Mesenchymal stem cell (in vitro differentiated cells and primary cell): ENCODE data around the gene LEMD3.

ENCODE experiments used
- DNase-seq: peaks from one replicate; pipeline ENCODE4 v3.0.0-alpha.2; 2013
- H2AFZ ChIP-seq: one replicate; pipeline ENCODE4 v1.6.1; 2013; ENCODE audit warnings: low read depth, mild to moderate bottlenecking, control low read depth, inconsistent platforms, low read length, moderate library complexity
- H2AK5ac ChIP-seq: 2 replicates; pipeline ENCODE4 v1.6.1; 2013; ENCODE audit warnings: low read length, moderate library complexity, mild to moderate bottlenecking, inconsistent platforms; ENCODE audit not compliant: severe bottlenecking
- H2BK120ac ChIP-seq: one replicate; pipeline ENCODE4 v1.6.1; 2013; ENCODE audit warnings: low read depth, mild to moderate bottlenecking, inconsistent platforms, low read length, moderate library complexity
- H2BK12ac ChIP-seq, 2 experiments: one replicate each; pipeline ENCODE4 v1.6.1; 2013; ENCODE audit warnings: inconsistent platforms in 2 of 2, low read length in 2 of 2, mild to moderate bottlenecking in 2 of 2, moderate library complexity in 2 of 2, control low read depth in 1 of 2
- H2BK15ac ChIP-seq: one replicate; pipeline ENCODE4 v1.6.1; 2013; ENCODE audit warnings: mild to moderate bottlenecking, low read depth, inconsistent platforms; ENCODE audit not compliant: poor library complexity, severe bottlenecking
- H2BK5ac ChIP-seq: 2 replicates; pipeline ENCODE4 v1.6.1; 2013; ENCODE audit warnings: low read depth, mild to moderate bottlenecking, low read length, control low read depth, inconsistent platforms; ENCODE audit not compliant: poor library complexity, severe bottlenecking
- H3K14ac ChIP-seq, 2 experiments: one replicate each; pipeline ENCODE4 v1.6.1; 2013; ENCODE audit warnings: inconsistent platforms in 2 of 2, low read length in 2 of 2, control low read depth in 1 of 2, mild to moderate bottlenecking in 1 of 2, moderate library complexity in 1 of 2
- H3K18ac ChIP-seq, 2 experiments: one replicate each; pipeline ENCODE4 v1.6.1; 2013; ENCODE audit warnings: inconsistent platforms in 2 of 2, low read length in 2 of 2, control low read depth in 1 of 2, low read depth in 1 of 2, mild to moderate bottlenecking in 1 of 2
- H3K23ac ChIP-seq, 2 experiments: one replicate each; pipeline ENCODE4 v1.6.1; 2013; ENCODE audit warnings: inconsistent platforms in 2 of 2, low read length in 2 of 2, mild to moderate bottlenecking in 2 of 2, moderate library complexity in 2 of 2, control low read depth in 1 of 2
- H3K27ac ChIP-seq: 2 replicates; pipeline ENCODE4 v1.5.1; 2013; ENCODE audit warnings: mild to moderate bottlenecking, moderate library complexity, low read length, control low read depth, inconsistent platforms; ENCODE audit not compliant: poor library complexity, severe bottlenecking
- H3K27me3 ChIP-seq, 2 experiments: 2 replicates each; pipeline versions ENCODE4 v1.6.1 to v1.7.0; 2013; ENCODE audit warnings: low read length in 2 of 2, mild to moderate bottlenecking in 2 of 2, moderate library complexity in 2 of 2, control low read depth in 1 of 2, inconsistent platforms in 1 of 2; ENCODE audit not compliant: control insufficient read depth in 1 of 2, insufficient read depth in 1 of 2
- H3K36me3 ChIP-seq, 2 experiments: 2 replicates each; pipeline versions ENCODE4 v1.6.1 to v1.7.0; 2013; ENCODE audit warnings: low read length in 2 of 2, control low read depth in 1 of 2, inconsistent platforms in 1 of 2, low read depth in 1 of 2, mild to moderate bottlenecking in 1 of 2; ENCODE audit not compliant: insufficient read depth in 2 of 2, control insufficient read depth in 1 of 2
- H3K4ac ChIP-seq, 2 experiments: one replicate each; pipeline ENCODE4 v1.6.1; 2013; ENCODE audit warnings: inconsistent platforms in 2 of 2, low read length in 2 of 2, mild to moderate bottlenecking in 2 of 2, moderate library complexity in 2 of 2, control low read depth in 1 of 2, low read depth in 1 of 2
- H3K4me1 ChIP-seq: 2 replicates; pipeline ENCODE4 v1.6.1; 2013; ENCODE audit warnings: low read depth, low read length, control low read depth; ENCODE audit not compliant: control insufficient read depth, insufficient read depth
- H3K4me2 ChIP-seq: 2 replicates; pipeline ENCODE4 v1.6.1; 2013; ENCODE audit warnings: low read length, mild to moderate bottlenecking, inconsistent platforms; ENCODE audit not compliant: poor library complexity, severe bottlenecking
- H3K4me3 ChIP-seq, 2 experiments: 2 replicates each; pipeline versions ENCODE4 v1.5.1 to v1.7.0; 2013; ENCODE audit warnings: low read length in 2 of 2, mild to moderate bottlenecking in 2 of 2, control low read depth in 1 of 2, low read depth in 1 of 2; ENCODE audit not compliant: insufficient read depth in 1 of 2
- H3K79me1 ChIP-seq: replicated peaks from 2 replicates; pipeline ENCODE4 v1.6.1; 2013; ENCODE audit warnings: mild to moderate bottlenecking, control low read depth, low read length, inconsistent platforms; ENCODE audit not compliant: poor library complexity, severe bottlenecking
- H3K9ac ChIP-seq: 2 replicates; pipeline ENCODE4 v1.7.0; 2013; ENCODE audit warnings: mild to moderate bottlenecking, low read length, moderate library complexity
- H3K9me3 ChIP-seq: 2 replicates; pipeline ENCODE4 v1.7.0; 2013; ENCODE audit warnings: mild to moderate bottlenecking, low read length; ENCODE audit not compliant: control insufficient read depth
- H4K8ac ChIP-seq: one replicate; pipeline ENCODE4 v1.6.1; 2013; ENCODE audit warnings: inconsistent platforms, mild to moderate bottlenecking, low read length, moderate library complexity
- H4K91ac ChIP-seq: one replicate; pipeline ENCODE4 v1.6.1; 2013; ENCODE audit warnings: mild to moderate bottlenecking, low read length, inconsistent platforms
- WGBS: methylation state at CpG from one replicate; pipeline ENCODE4 v1.1.7; 2013; ENCODE audit warnings: mixed read lengths; 5-methylcytosine and 5-hydroxymethylcytosine counted together

Gene LEMD3

DNA sequence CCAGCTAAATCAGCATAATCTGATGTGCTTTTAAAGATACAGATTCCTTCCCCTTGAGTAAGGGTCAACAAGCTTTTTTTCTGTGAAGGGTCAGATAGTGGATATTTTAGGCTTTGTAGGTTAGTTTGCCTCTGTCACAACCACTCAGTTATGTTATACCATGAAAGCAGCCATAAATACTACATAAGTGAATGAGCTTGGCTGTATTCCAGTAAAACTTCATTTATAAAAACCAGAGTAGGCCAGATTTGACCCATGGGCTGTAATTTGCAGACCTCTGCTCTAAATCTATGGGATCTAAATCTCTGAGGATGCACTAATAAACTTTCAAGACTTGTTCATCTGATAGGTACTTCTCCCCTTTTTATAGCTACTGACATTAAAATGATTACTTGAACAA is 47.7 kb downstream of the LEMD3 start:
- Histone ChIP-seq H2BK120ac (no peak overlapping the region), H3K14ac (no peak overlapping the region), H3K36me3 (peaks cover 5 to 37% of the 10 kb centered on the region in 2 experiments), H3K79me1 (peaks cover 9% of the 10 kb centered on the region), H3K23ac (no peak overlapping the region), H3K18ac (no peak overlapping the region), H3K9me3 (peaks cover 21% of the 10 kb centered on the region), H3K27me3 (no peaks in the 10 kb centered on the region), H2BK5ac (no peak overlapping the region), H3K4ac (no peak overlapping the region), H2BK15ac (no peak overlapping the region), H3K4me1 (no peaks in the 10 kb centered on the region), H3K4me3 (no peak overlapping the region), H3K27ac (no peak overlapping the region), H2AFZ (no peak overlapping the region), H2BK12ac (no peak overlapping the region), H4K91ac (no peak overlapping the region), H2AK5ac (no peak overlapping the region), H3K9ac (no peak overlapping the region), H3K4me2 (no peak overlapping the region), H4K8ac (no peak overlapping the region)
- peak; percentile 29 for DNase-seq

DNA sequence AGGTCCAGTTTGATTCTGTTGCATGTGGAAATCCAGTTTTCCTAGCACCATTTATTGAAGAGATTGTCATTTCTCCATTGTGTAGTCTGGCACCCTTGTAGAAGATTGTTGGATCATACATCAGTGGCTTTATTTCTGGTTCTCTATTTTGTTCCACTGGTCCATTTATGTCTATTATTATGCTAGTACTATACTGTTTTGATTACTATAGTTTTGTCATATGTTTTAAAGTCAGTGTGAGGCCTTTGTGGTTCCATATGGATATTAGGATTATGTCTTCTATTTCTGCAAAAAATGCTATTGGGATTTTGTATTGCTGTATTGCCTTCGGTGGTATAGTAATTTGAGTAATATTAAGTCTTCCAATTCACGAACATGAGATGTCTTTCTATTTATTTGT is 51.4 kb downstream of the LEMD3 start:
- Histone ChIP-seq H2BK12ac (no peak overlapping the region), H3K27me3 (no peaks in the 10 kb centered on the region), H4K91ac (no peak overlapping the region), H3K27ac (no peak overlapping the region), H3K23ac (no peak overlapping the region), H3K36me3 (peaks cover 3 to 34% of the 10 kb centered on the region in 2 experiments), H2AK5ac (no peak overlapping the region), H2BK5ac (no peak overlapping the region), H3K4me3 (peak overlapping the region in 1 of 2 experiments; percentile 30), H3K4me1 (no peaks in the 10 kb centered on the region), H2BK120ac (no peak overlapping the region), H3K79me1 (peaks cover 9% of the 10 kb centered on the region), H3K14ac (no peak overlapping the region), H4K8ac (no peak overlapping the region), H2AFZ (no peak overlapping the region), H3K4me2 (no peak overlapping the region), H3K18ac (no peak overlapping the region), H3K4ac (no peak overlapping the region), H3K9ac (no peak overlapping the region), H2BK15ac (no peak overlapping the region), H3K9me3 (peaks cover 28% of the 10 kb centered on the region)
- no peak for DNase-seq
- no CpG with 5 or more reads among the region's 2 CpGs for WGBS

DNA sequence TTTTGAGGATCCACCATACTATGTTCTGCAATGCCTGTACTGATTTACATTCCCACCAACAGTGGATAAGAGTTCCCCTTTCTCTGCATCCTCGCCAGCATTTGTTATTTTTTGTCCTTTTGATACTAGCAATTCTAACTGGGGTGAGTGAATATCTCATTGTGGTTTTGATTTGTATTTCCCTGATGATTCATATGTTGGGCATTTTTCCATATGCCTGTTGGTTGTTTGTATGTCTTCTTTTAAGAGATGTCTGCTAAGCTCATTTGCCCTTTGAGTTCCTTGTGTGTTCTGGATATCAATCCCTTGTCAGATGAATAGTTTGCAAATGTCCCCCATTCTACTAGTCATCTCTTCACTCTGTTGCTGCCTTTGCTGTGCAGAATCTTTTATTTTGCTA is 60.1 kb downstream of the LEMD3 start:
- no peak overlapping the region for H2BK15ac ChIP-seq
- peaks cover 7% of the 10 kb centered on the region for H3K9me3 ChIP-seq

DNA sequence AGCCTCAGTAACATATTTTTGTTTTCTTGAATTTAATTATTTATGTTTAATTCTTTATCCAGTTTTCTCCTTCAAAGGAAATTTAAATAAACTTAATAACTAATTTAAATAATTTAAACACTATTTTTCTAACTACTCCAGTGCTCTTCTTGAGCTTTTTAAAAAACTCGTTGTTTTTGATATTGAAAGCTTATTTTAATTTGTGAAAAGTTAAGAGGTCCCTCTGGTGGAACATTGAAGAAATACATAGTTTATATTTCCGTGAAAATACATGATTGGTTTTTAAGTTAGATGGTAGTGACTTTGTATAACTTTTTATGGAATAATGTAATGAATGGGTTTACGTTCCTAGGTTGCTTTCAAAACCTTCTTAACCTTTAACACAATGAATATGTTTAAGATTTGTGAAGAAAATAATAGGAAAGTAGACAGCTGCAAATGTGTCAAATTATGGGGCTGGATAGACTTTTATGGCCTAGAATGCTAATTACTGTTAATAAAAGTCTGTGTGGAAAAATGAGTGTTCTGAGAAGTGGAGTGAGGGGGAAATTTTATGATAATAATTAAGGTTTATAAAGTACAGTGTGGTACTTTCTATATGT is 63.2 kb downstream of the LEMD3 start:
- Histone ChIP-seq H3K27me3 (no peaks in the 10 kb centered on the region), H3K4me1 (no peaks in the 10 kb centered on the region), H2BK12ac (no peak overlapping the region), H3K4me3 (no peak overlapping the region), H3K27ac (no peak overlapping the region), H2BK15ac (no peak overlapping the region), H2AK5ac (no peak overlapping the region), H3K36me3 (peaks cover 0 to 5% of the 10 kb centered on the region in 2 experiments), H4K8ac (no peak overlapping the region), H3K4me2 (no peak overlapping the region), H2BK120ac (no peak overlapping the region), H4K91ac (no peak overlapping the region), H3K23ac (no peak overlapping the region), H3K18ac (no peak overlapping the region), H3K4ac (no peak overlapping the region), H3K9me3 (peaks cover 7% of the 10 kb centered on the region), H2BK5ac (no peak overlapping the region), H3K9ac (peak overlapping the region; percentile 55), H3K14ac (no peak overlapping the region), H2AFZ (no peak overlapping the region), H3K79me1 (peaks cover 13% of the 10 kb centered on the region)
- 81% methylated on average over 3 of the region's 3 CpGs for WGBS
- DNase-seq: peak; percentile 35

More for the DNA sequence above, 60.1 kb downstream of the LEMD3 start:
- Histone ChIP-seq H3K4me3 (no peak overlapping the region), H3K14ac (no peak overlapping the region), H2BK12ac (no peak overlapping the region), H4K8ac (no peak overlapping the region), H4K91ac (no peak overlapping the region), H3K27ac (no peak overlapping the region), H3K79me1 (peaks cover 19% of the 10 kb centered on the region), H2BK120ac (no peak overlapping the region), H2AFZ (no peak overlapping the region), H3K18ac (no peak overlapping the region), H3K4me1 (no peaks in the 10 kb centered on the region), H3K9ac (no peak overlapping the region), H3K23ac (no peak overlapping the region), H3K27me3 (no peaks in the 10 kb centered on the region), H2BK5ac (no peak overlapping the region), H3K36me3 (peaks cover 0 to 12% of the 10 kb centered on the region in 2 experiments), H3K4me2 (no peak overlapping the region), H3K4ac (no peak overlapping the region), H2AK5ac (no peak overlapping the region)
- DNase-seq: peak; percentile 75
- 33% methylated on average over 1 of the region's 1 CpG for WGBS
